Type B pancreatic cell (in vitro differentiated cells): ENCODE measurements around the gene GAR1. TPM values are rescaled to one million over a fixed set of nuclear protein-coding genes. Genes with fewer than 3 reads are reported as not detected.
"Not testable (repeated sequence)": the region's sequence is repeated elsewhere in the genome, so short reads cannot be mapped to it uniquely, and the experiment has no call there.

Source experiments
- DNase-seq: peaks from one replicate; pipeline ENCODE4 v3.0.0; 2021; ENCODE audit warnings: mixed read lengths; ENCODE audit not compliant: unreplicated experiment; ENCODE audit errors: extremely low spot score
- H3K27ac Mint-ChIP-seq: 2 replicates; pipeline ENCODE4 v1.8.0; 2021; ENCODE audit warnings: mild to moderate bottlenecking, mixed read lengths
- H3K27me3 Mint-ChIP-seq: 2 replicates; pipeline ENCODE4 v1.8.0; 2021; ENCODE audit warnings: mixed read lengths
- H3K36me3 Mint-ChIP-seq: 2 replicates; pipeline ENCODE4 v1.8.0; 2021; ENCODE audit warnings: mixed read lengths
- H3K4me1 Mint-ChIP-seq: one replicate; pipeline ENCODE4 v1.8.0; 2021; ENCODE audit warnings: mixed read lengths; ENCODE audit not compliant: unreplicated experiment
- H3K4me3 Mint-ChIP-seq: 2 replicates; pipeline ENCODE4 v1.8.0; 2021; ENCODE audit warnings: mild to moderate bottlenecking, mixed read lengths
- H3K9me3 Mint-ChIP-seq: 2 replicates; pipeline ENCODE4 v1.8.0; 2021; ENCODE audit warnings: mixed read lengths
- total RNA-seq: library from RNA; stranded (reverse); gene quantifications from 2 replicates; pipeline ENCODE4 v1.2.1, GENCODE V29; 2021; ENCODE audit warnings: low replicate concordance
- TF ChIP-seq, protein P1 (sequence below): fragments of 200-600 bp; sonication (generic); conservative IDR thresholded peaks from 2 replicates; pipeline ENCODE4 v1.5.0; 2021; ENCODE audit warnings: antibody characterized with exemption, mild to moderate bottlenecking

The GAR1 gene
- total RNA-seq, 1 donor from 2014 or later, result 27.9 TPM

DNA sequence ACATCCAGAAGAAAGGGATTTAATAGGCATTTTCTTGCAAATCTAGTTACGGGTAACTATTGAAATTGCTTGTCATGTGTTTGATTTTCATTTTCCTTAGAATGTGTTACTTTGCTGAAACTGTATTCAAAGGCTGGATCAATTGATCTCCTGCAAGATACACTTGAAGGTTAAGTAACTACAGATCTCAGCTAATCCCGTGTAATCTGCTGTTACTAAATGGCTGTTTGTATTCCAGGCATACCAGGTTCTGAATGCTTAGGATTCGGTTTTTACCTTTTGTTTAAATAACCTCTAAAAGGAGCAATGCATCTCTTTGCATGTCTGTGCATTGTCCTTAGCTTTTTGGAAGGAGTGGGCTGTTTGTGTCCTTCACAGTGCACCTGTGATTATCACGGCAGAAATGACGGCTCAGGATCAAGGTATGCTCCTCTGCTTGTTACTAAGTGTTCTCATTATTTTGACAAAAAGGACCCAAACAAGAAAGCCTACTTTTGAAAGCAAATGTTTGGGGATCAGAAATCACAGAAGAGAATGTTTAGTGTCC lies 32.4 kb downstream of the GAR1 start, which contains the start of gene LRIT3:
Gene LRIT3, plus strand, starts transcription at position 212 of the 547 bp plus-strand sequence. Its CDS starts 95 bp downstream, at position 307.
- Mint-ChIP-seq H3K36me3 (peaks cover 4% of the 10 kb centered on the region), H3K4me1 (no peaks in the 10 kb centered on the region), H3K9me3 (no peaks in the 10 kb centered on the region), H3K27me3 (no peaks in the 10 kb centered on the region), H3K4me3 (no peak within 1 kb of the TSS), H3K27ac (no peak within 1 kb of the TSS)
- TF ChIP-seq, protein P1, sequence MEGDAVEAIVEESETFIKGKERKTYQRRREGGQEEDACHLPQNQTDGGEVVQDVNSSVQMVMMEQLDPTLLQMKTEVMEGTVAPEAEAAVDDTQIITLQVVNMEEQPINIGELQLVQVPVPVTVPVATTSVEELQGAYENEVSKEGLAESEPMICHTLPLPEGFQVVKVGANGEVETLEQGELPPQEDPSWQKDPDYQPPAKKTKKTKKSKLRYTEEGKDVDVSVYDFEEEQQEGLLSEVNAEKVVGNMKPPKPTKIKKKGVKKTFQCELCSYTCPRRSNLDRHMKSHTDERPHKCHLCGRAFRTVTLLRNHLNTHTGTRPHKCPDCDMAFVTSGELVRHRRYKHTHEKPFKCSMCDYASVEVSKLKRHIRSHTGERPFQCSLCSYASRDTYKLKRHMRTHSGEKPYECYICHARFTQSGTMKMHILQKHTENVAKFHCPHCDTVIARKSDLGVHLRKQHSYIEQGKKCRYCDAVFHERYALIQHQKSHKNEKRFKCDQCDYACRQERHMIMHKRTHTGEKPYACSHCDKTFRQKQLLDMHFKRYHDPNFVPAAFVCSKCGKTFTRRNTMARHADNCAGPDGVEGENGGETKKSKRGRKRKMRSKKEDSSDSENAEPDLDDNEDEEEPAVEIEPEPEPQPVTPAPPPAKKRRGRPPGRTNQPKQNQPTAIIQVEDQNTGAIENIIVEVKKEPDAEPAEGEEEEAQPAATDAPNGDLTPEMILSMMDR, result no peak
- no peak for DNase-seq

DNA sequence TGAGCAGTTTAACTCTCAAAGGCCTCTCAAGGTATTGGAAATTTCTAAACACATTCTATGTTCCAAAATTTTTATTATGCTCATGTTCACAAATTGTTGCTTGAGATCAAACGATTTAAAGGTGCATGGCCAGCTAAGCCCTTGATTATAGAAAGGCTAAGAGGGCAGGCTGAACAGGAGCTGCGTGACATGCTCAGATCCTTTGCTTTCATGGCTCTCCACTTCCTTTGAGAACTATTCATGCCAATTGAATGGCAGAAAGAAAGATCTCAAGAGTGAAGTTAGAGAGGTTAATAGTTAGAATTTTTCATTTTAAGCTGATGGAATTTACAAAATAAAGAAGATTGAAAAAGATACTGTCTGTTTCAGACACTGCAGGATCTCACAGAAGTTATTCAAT lies 32.9 kb downstream of the GAR1 start:
- H3K9me3 Mint-ChIP-seq, result no peaks in the 10 kb centered on the region
- TF ChIP-seq, protein P1, result no peak
- H3K4me1 Mint-ChIP-seq, result no peaks in the 10 kb centered on the region
- peaks cover 4% of the 10 kb centered on the region for H3K36me3 Mint-ChIP-seq
- no peak overlapping the region for H3K4me3 Mint-ChIP-seq
- H3K27me3 Mint-ChIP-seq, result no peaks in the 10 kb centered on the region
- no peak for DNase-seq
- H3K27ac Mint-ChIP-seq, result no peak overlapping the region

DNA sequence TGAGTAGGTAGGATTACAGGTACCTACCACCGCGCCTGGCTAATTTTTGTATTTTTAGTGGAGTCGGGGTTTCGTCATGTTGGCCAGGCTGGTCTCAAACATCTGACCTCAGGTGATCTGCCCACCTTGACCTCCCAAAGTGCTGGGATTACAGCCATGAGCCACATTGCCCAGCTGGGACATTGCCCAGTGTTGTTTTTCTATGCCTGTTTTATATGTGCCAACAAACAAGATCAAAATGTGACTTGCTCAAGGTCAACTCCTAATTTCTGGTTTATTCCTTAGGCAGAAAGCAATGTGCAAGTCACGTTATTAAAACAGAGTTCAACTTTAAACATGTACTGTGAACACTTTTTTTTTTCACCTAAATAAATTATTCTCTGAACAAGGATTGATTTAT lies 35.0 kb downstream of the GAR1 start:
- Mint-ChIP-seq H3K4me3 (no peak overlapping the region), H3K27ac (no peak overlapping the region), H3K9me3 (no peaks in the 10 kb centered on the region), H3K27me3 (no peaks in the 10 kb centered on the region), H3K36me3 (peaks cover 4% of the 10 kb centered on the region), H3K4me1 (no peaks in the 10 kb centered on the region)
- TF ChIP-seq, protein P1, result no peak
- DNase-seq, result no peak

DNA sequence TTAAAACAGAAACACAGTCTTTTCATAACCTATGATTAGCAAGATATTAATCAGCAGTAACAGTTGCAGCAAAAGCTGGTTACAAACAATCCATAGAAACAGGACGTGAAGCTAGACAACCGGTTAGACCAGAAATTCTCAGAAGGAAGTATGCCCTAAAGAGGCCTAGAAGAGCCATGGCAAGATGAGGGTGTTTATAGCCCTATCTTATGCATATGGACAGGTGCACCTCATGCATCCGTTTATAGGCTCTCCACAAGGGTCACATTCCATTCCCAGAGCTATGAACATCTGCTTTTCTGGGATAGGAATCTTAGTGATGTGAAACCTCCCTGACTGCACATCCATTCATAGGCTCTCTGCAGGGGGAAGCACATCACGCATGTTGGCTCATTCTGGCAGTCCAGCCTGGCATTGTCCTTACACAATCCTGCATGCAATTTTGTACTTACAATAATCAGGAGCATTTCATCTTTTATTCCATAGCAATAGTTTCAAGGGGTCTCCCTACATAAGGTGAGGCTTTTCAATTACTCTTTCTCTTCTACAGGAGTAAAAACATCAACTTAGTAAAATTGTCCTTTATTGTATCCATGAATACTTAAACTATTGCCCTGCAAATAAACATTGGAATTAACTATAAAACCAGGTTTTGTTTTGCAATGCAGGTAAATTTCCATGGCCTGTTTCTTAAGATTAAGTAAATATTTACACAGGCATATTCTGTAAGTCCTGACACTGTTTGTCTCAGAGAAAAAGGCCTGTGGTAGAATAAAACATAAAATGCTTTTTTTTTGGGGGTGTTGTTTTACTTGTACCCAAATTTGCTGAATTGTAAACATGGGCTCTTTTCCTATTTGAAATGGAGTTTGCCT lies 44.1 kb downstream of the GAR1 start:
- H3K27ac Mint-ChIP-seq, result peak overlapping the region; percentile 70
- H3K36me3 Mint-ChIP-seq, DNase-seq, H3K27me3 Mint-ChIP-seq, H3K9me3 Mint-ChIP-seq, H3K4me1 Mint-ChIP-seq: not testable (repeated sequence)
- peak overlapping the region; percentile 39 for H3K4me3 Mint-ChIP-seq

DNA sequence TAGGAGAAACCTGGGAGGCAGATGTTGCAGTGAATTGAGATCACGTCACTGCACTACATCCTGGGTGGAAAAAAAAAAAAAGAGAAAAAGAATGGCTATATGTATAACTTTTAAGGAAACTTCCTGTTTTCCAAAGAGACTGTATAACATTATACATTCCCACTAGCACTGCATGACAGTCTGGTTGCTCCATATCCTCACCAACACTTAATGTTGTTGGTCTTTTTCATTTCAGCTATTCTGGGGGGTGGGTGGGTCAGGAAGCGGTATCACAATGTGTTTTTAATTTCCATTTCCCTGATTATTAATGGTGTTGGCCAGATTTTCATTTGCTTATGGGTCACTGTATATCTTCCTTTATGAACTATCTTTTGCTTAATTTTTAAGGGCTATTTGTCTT lies 45.7 kb downstream of the GAR1 start:
- Mint-ChIP-seq H3K9me3 (peaks cover 5% of the 10 kb centered on the region), H3K27ac (no peak overlapping the region), H3K36me3 (no peaks in the 10 kb centered on the region), H3K27me3 (no peaks in the 10 kb centered on the region), H3K4me1 (no peaks in the 10 kb centered on the region), H3K4me3 (no peak overlapping the region)
- TF ChIP-seq, protein P1, result no peak
- no peak for DNase-seq

DNA sequence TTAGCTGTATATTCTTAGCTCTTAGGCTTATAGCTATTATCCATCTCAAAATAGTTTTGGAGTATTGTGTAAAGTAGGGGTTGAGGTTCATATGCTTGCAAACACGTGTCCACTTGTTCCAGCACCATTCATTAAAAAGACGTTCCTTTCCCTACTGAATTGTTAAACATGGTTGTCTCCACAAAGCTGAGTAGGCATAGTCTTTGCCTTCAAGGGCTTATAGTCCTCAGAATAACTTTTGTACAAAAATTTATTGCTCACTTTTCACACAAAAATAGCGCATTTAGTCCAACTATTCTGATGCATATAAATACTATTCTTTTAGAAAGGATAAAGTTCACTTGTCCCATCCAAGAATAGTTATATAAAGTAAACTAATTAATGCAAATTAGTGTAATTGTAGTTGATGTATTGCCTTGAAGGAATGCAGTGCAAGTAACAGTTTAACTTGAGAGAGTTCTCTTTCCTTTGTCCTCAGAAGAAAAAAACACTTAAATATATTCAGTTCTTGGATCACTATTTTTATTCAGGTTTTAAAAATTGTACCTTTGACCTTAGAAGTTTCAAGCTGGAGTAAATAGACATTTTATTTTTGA lies 46.5 kb downstream of the GAR1 start:
- no peak overlapping the region for H3K4me3 Mint-ChIP-seq
- H3K4me1 Mint-ChIP-seq, result no peaks in the 10 kb centered on the region
- H3K27ac Mint-ChIP-seq, result no peak overlapping the region
- TF ChIP-seq, protein P1, result no peak
- no peak for DNase-seq
- peaks cover 5% of the 10 kb centered on the region for H3K9me3 Mint-ChIP-seq
- H3K27me3 Mint-ChIP-seq, result no peaks in the 10 kb centered on the region
- H3K36me3 Mint-ChIP-seq, result no peaks in the 10 kb centered on the region
